K562 (cell line): ENCODE measurements around the gene SERPINE1. TPM values are rescaled to one million over a fixed set of nuclear protein-coding genes. Genes with fewer than 3 reads are reported as not detected.

Source experiments
- ATAC-seq: fragments of 200-7000 bp; cut with Tn5 transposase; 3 replicates; pipeline ENCODE4 v1.9.1; 2020; ENCODE audit warnings: moderate library complexity
- BruUV-seq: library from RNA; stranded (reverse); fragments of 400-500 nt; replicated peaks from 2 replicates; lab custom pipeline; 2021; lab: Mats Ljungman, UMichigan
- CTCF ChIA-PET: fragments of 300-600 bp; formaldehyde crosslinking; extraction: SDS; loops from one replicate; lab custom pipeline; 2021; ENCODE audit warnings: low intra/inter-chr PET ratio; lab: Yijun Ruan, JAX
- POLR2A ChIA-PET: fragments of 300-600, 350-650 bp; sonication (Branson Sonifier 250); formaldehyde crosslinking; extraction: SDS; loops from one replicate; lab custom pipeline; 2021; ENCODE audit warnings: antibody characterized with exemption, inconsistent platforms; lab: Yijun Ruan, JAX
- DNase-seq, 4 experiments: peaks; one replicate each; pipeline versions ENCODE4 v3.0.0 to v3.0.0-alpha.2; 2011 to 2018; ENCODE audit warnings: low spot score in 3 of 4, mixed read lengths in 3 of 4; ENCODE audit errors: extremely low read depth in 1 of 4
- FAIRE-seq: peaks from 2 replicates; lab custom pipeline; 2011; peaks lifted over from hg19 to GRCh38; lab: Jason Lieb, UNC
- H2AFZ ChIP-seq: 2 replicates; pipeline ENCODE4 v1.6.0; 2011; ENCODE audit warnings: low read depth, low read length, control low read depth, inconsistent platforms
- H3K27ac ChIP-seq: fragments of 200-600 bp; 3 replicates; pipeline ENCODE4 v1.8.0; 2011; ENCODE audit warnings: low read depth, mild to moderate bottlenecking, control low read depth, inconsistent platforms, low read length, moderate library complexity, mixed read lengths; ENCODE audit errors: extremely low read depth
- H3K27me3 ChIP-seq, 2 experiments: fragments of 300-600 bp in 1 of 2; 2 replicates in 1 of 2; 3 replicates in 1 of 2; pipeline versions ENCODE4 v1.6.0 to v1.8.0; 2011; ENCODE audit warnings: inconsistent platforms in 2 of 2, low read length in 2 of 2, mild to moderate bottlenecking in 1 of 2, mixed read lengths in 1 of 2, moderate library complexity in 1 of 2; ENCODE audit not compliant: control insufficient read depth in 2 of 2, insufficient read depth in 2 of 2
- H3K36me3 ChIP-seq: fragments of 300-600 bp; 3 replicates; pipeline ENCODE4 v1.8.0; 2011; ENCODE audit warnings: mild to moderate bottlenecking, low read length, inconsistent platforms; ENCODE audit not compliant: control insufficient read depth, insufficient read depth
- H3K4me1 ChIP-seq, 2 experiments: fragments of 200-600 bp in 1 of 2; replicated peaks in 1 of 2; 2 replicates in 1 of 2; 3 replicates in 1 of 2; pipeline versions ENCODE4 v1.5.1 to v1.8.0; 2011; ENCODE audit warnings: inconsistent platforms in 2 of 2, low read length in 2 of 2, mild to moderate bottlenecking in 1 of 2, mixed read lengths in 1 of 2, moderate library complexity in 1 of 2; ENCODE audit not compliant: control insufficient read depth in 2 of 2, insufficient read depth in 2 of 2
- H3K4me2 ChIP-seq: 2 replicates; pipeline ENCODE4 v1.6.1; 2011; ENCODE audit warnings: low read length, control low read depth, inconsistent platforms, mixed read lengths; ENCODE audit not compliant: insufficient read depth
- H3K4me3 ChIP-seq: fragments of 200-600 bp; sonication (generic), shearing (Covaris generic); 2 replicates; pipeline ENCODE4 v1.5.1; 2016; ENCODE audit warnings: control low read depth, inconsistent platforms
- H3K79me2 ChIP-seq: fragments of 200-600 bp; 3 replicates; pipeline ENCODE4 v1.8.0; 2011; ENCODE audit warnings: low read length, inconsistent platforms; ENCODE audit not compliant: control insufficient read depth, insufficient read depth
- H3K9ac ChIP-seq, 2 experiments: 2 replicates each; pipeline versions ENCODE4 v1.6.0 to v1.6.1; 2011; ENCODE audit warnings: low read depth in 2 of 2, low read length in 2 of 2, control low read depth in 1 of 2, inconsistent platforms in 1 of 2, mild to moderate bottlenecking in 1 of 2, mixed read lengths in 1 of 2; ENCODE audit not compliant: insufficient read depth in 1 of 2
- H3K9me1 ChIP-seq: one replicate; pipeline ENCODE4 v1.6.0; 2011; ENCODE audit warnings: inconsistent platforms, mild to moderate bottlenecking, low read length, moderate library complexity; ENCODE audit not compliant: control insufficient read depth, insufficient read depth
- H3K9me3 ChIP-seq: replicated peaks from 2 replicates; pipeline ENCODE4 v1.5.1; 2011; ENCODE audit warnings: low read depth, low read length, inconsistent platforms; ENCODE audit not compliant: control insufficient read depth, insufficient read depth
- H4K20me1 ChIP-seq: replicated peaks from 2 replicates; pipeline ENCODE4 v1.6.1; 2011; ENCODE audit warnings: low read length, inconsistent platforms, mixed read lengths; ENCODE audit not compliant: control insufficient read depth, insufficient read depth
- CBX3 ChIP-seq, 2 experiments: IDR thresholded peaks; 1 replicate in 1 of 2; 2 replicates in 1 of 2; pipeline ENCODE4 v1.6.1; 2012; ENCODE audit warnings: inconsistent platforms in 2 of 2, low read length in 2 of 2, borderline replicate concordance in 1 of 2, control low read depth in 1 of 2
- CREB1 ChIP-seq, 2 experiments: sonication (generic) in 1 of 2; formaldehyde crosslinking in 1 of 2; IDR thresholded peaks; 2 replicates each; pipeline versions ENCODE4 v1.6.1 to v1.8.0; 2012 to 2022; ENCODE audit warnings: inconsistent platforms in 1 of 2, mild to moderate bottlenecking in 1 of 2, missing genetic modification reagents in 1 of 2, moderate library complexity in 1 of 2
- FIP1L1 ChIP-seq: fragments of 200-400 bp; formaldehyde crosslinking; IDR thresholded peaks from 2 replicates; pipeline ENCODE4 v1.6.1; 2018; ENCODE audit warnings: mild to moderate bottlenecking, low read depth, low read length; ENCODE audit not compliant: poor library complexity, severe bottlenecking
- L3MBTL2 ChIP-seq: fragments of 450-650 bp; IDR thresholded peaks from 2 replicates; pipeline ENCODE4 v1.6.1; 2016; ENCODE audit warnings: mild to moderate bottlenecking, moderate library complexity
- MAX ChIP-seq: sonication (generic); formaldehyde crosslinking; IDR thresholded peaks from 2 replicates; pipeline ENCODE4 v1.9.0; 2022; ENCODE audit warnings: mild to moderate bottlenecking, missing genetic modification reagents
- PRDM10 ChIP-seq: fragments of 450-650 bp; IDR thresholded peaks from 2 replicates; pipeline ENCODE4 v1.6.1; 2018; ENCODE audit not compliant: partially characterized antibody
- PURB ChIP-seq: sonication (generic); formaldehyde crosslinking; IDR thresholded peaks from 2 replicates; pipeline ENCODE4 v1.9.0; 2021; ENCODE audit warnings: low read depth, mild to moderate bottlenecking, missing genetic modification reagents
- SRSF3 ChIP-seq: fragments of 200-400 bp; formaldehyde crosslinking; IDR thresholded peaks from 2 replicates; pipeline ENCODE4 v1.6.1; 2016; ENCODE audit warnings: mild to moderate bottlenecking, low read length, moderate library complexity; ENCODE audit not compliant: insufficient read depth
- TFAP4 ChIP-seq: sonication (generic); formaldehyde crosslinking; IDR thresholded peaks from 2 replicates; pipeline ENCODE4 v1.8.0; 2022; ENCODE audit warnings: missing genetic modification reagents, mild to moderate bottlenecking, moderate library complexity, borderline replicate concordance
- YBX1 ChIP-seq: fragments of 450-650 bp; IDR thresholded peaks from 2 replicates; pipeline ENCODE4 v1.7.1; 2016; ENCODE audit warnings: mild to moderate bottlenecking
- ZFX ChIP-seq: sonication (generic); formaldehyde crosslinking; IDR thresholded peaks from 2 replicates; pipeline ENCODE4 v1.8.0; 2022; ENCODE audit warnings: mild to moderate bottlenecking, missing genetic modification reagents, moderate library complexity
- ZNF174 ChIP-seq: fragments of 250-450 bp; sonication (Bioruptor Pico); IDR thresholded peaks from 2 replicates; pipeline ENCODE4 v1.4.0; 2020; ENCODE audit warnings: mild to moderate bottlenecking
- ZNF740 ChIP-seq, 3 experiments: fragments of 200-800 bp in 1 of 3; sonication (Bioruptor generic) in 1 of 3; sonication (generic) in 1 of 3; formaldehyde crosslinking in 1 of 3; IDR thresholded peaks; 2 replicates each; pipeline versions ENCODE4 v1.6.1 to v1.8.0; 2016 to 2022; ENCODE audit warnings: mild to moderate bottlenecking in 2 of 3, missing compliant biosample characterization in 2 of 3, missing genetic modification characterization in 2 of 3, missing genetic modification reagents in 1 of 3
- WGBS: fragments of 100-300 bp; shearing (Covaris generic); methylation state at CpG from one replicate; pipeline ENCODE4 v1.1.6; 2016; ENCODE audit warnings: low coverage, mixed read lengths; ENCODE audit not compliant: insufficient coverage; ENCODE audit errors: missing lambda C conversion rate; 5-methylcytosine and 5-hydroxymethylcytosine counted together
- in situ Hi-C: fragments of 300-500 bp; cut with MboI; formaldehyde crosslinking; loops from 4 replicates; pipeline ENCODE4 v1.15.0; 2018; ENCODE audit warnings: inconsistent platforms, mixed read lengths
- intact Hi-C: fragments of 100-400 bp; cut with micrococcal nuclease; formaldehyde crosslinking; loops from 2 replicates; pipeline ENCODE4 v1.14.2; 2022
- polyA plus RNA-seq, 8 experiments: library from polyadenylated mRNA; depleted of rRNA in 4 of 8; stranded (reverse) in 5 of 8; unstranded in 3 of 8; fragments of >200 nt; fragmentation: Nextera tagmentation in 2 of 8; fragmentation: Illumina TruSeq in 1 of 8; extraction: Ambion mirVana in 2 of 8; extraction: Trizol in 1 of 8; gene quantifications; 2 replicates each; pipeline versions ENCODE4 v1.2.1 to v1.2.3, GENCODE V29; 2011 to 2014; ENCODE audit warnings: inconsistent platforms in 1 of 8, missing spikeins in 1 of 8
- total RNA-seq, 7 experiments: library from RNA; depleted of rRNA in 6 of 7; stranded (reverse); fragments of >200 nt in 6 of 7; fragmentation: Illumina TruSeq in 2 of 7; extraction: Trizol in 2 of 7; gene quantifications; 2 replicates each; pipeline versions ENCODE4 v1.2.1 to v1.2.3, GENCODE V29; 2011 to 2021; ENCODE audit warnings: low replicate concordance in 1 of 7

The SERPINE1 gene
- total and polyA plus RNA-seq, 9 of the 15 experiments (the other 6 are each of a cell fraction or from before 2014, with no cell fraction given), result 0.22 to 4.8 (median 0.91) TPM

DNA sequence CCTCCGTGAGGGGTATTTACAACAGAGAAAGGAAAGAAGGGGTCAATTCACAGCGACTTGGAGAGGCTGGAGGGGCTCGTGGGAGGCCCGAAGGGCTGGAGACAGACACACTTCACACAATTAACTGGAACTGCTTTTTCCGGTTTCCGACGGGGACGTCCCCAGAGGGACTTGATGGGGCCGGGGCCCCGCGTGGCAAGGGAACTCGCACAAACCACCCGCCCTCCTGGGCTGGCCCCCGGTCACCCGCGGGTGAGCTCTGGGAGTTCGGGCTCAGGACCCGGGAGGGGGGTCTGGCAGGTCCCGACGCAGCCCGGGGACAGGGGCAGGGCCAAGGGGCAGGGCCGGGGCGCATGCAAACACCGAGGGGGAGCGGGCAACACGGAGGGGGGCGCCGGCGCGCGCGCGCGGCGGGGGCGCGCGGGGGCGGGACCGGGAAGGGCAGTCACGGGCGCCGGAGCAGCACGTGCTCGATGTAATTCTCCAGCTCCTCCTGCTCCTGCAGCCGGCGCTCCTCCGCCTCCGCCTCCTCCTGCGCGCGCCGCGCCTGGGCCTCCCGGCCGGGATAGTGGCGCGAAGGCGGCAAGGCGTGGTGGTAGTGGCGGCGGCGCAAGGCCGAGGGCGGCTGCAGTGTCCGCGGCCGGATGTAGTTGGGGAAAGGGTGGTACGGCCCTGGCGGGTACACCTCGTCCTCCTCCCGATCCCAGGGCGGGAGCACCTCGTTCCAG lies 35.8 kb downstream of the SERPINE1 start:
- intact Hi-C loops, result no loop called here
- peak overlapping the region; percentile 77 for H2AFZ ChIP-seq
- in situ Hi-C loops, result no loop called here
- CTCF ChIA-PET, result no interaction called here
- peak overlapping the region; percentile 50; the same call in 2 of the 3 replicates for H3K27ac ChIP-seq
- no peaks in the 10 kb centered on the region for H3K9me1 ChIP-seq
- no TSS peak for BruUV-seq
- peaks cover 30% of the 10 kb centered on the region; the same call in 1 of the 3 replicates for H3K36me3 ChIP-seq
- WGBS, result 12% methylated on average over 49 of the region's 74 CpGs
- peaks cover 5 to 15% of the 10 kb centered on the region in 2 experiments; a peak in 2 of 5 replicates for H3K27me3 ChIP-seq
- H3K4me3 ChIP-seq, result peak overlapping the region; percentile 32; the same call in 1 of the 2 replicates
- POLR2A ChIA-PET, result no interaction called here
- ATAC-seq, result peak; percentile 73
- peak overlapping the region; percentile 58 for H3K4me2 ChIP-seq
- H3K9me3 ChIP-seq, result no peaks in the 10 kb centered on the region
- H3K4me1 ChIP-seq, result peaks cover 20 to 57% of the 10 kb centered on the region in 2 experiments; a peak in 4 of 5 replicates
- peaks cover 12% of the 10 kb centered on the region for H4K20me1 ChIP-seq
- peak; percentile 74 for FAIRE-seq
- DNase-seq, result peak; percentile 78 to 86 (median 82)
- no peaks in the 10 kb centered on the region for H3K79me2 ChIP-seq
- peak overlapping the region in 1 of 2 experiments; percentile 88; a peak in 2 of 4 replicates for H3K9ac ChIP-seq
- TF ChIP-seq ZNF740 (CRISPR knock-in tag; IDR thresholded peaks at IDR 0.05) (no peak), ZNF740 (tag; IDR thresholded peaks at IDR 0.05) (no peak), FIP1L1 (peak; percentile 22), CBX3 (IDR thresholded peaks at IDR 0.05; ENCODE audit: borderline replicate concordance in 1 of 2, low read length in 2 of 2) (peak in 1 of 2 experiments; percentile 62; a peak in 2 of 3 replicates), ZFX (CRISPR knock-in tag) (peak; percentile 65), YBX1 (no peak), ZNF174 (no peak), TFAP4 (CRISPR knock-in tag) (peak; percentile 32; the same call in 1 of the 2 replicates), PURB (CRISPR knock-in tag) (no peak), PRDM10 (peak; percentile 21), L3MBTL2 (peak; percentile 96), MAX (peak; percentile 87), CREB1 (IDR thresholded peaks at IDR 0.05) (no peak), CREB1 (CRISPR knock-in tag; IDR thresholded peaks at IDR 0.05) (peak; percentile 34; the same call in 1 of the 2 replicates), SRSF3 (no peak)
